Common myeloid progenitor, CD34-positive (primary cell): Measurements from ENCODE around the gene OXTR.
"Not testable (repeated sequence)": the region's sequence is repeated elsewhere in the genome, so short reads cannot be mapped to it uniquely, and the experiment has no call there.

Experiments
- CTCF ChIA-PET: fragments of 350-600 bp; sonication (Branson Sonifier 250); formaldehyde crosslinking; loops from one replicate; lab custom pipeline; 2021; ENCODE audit warnings: antibody characterized with exemption; lab: Charles Lee
- POLR2A ChIA-PET: fragments of 350-600 bp; sonication (Branson Sonifier 250); formaldehyde crosslinking; loops from one replicate; lab custom pipeline; 2021; ENCODE audit warnings: antibody characterized with exemption; lab: Charles Lee
- DNase-seq, 3 donors: peaks; one replicate each; pipeline versions ENCODE4 v3.0.0 to v3.0.0-alpha.2; 2013
- H3K27ac ChIP-seq, 2 experiments: 1 replicate in 1 of 2; 2 replicates in 1 of 2; pipeline ENCODE4 v1.7.0; 2013; ENCODE audit warnings: inconsistent platforms in 2 of 2, low read length in 2 of 2, mild to moderate bottlenecking in 2 of 2, low read depth in 1 of 2, moderate library complexity in 1 of 2; ENCODE audit not compliant: severe bottlenecking in 2 of 2, insufficient read depth in 1 of 2, poor library complexity in 1 of 2
- H3K27me3 ChIP-seq, 5 experiments: replicated peaks in 2 of 5; 1 replicate in 3 of 5; 2 replicates in 2 of 5; pipeline versions ENCODE4 v1.6.1 to v1.7.0; 2013; ENCODE audit warnings: low read length in 4 of 5, mild to moderate bottlenecking in 2 of 5, moderate library complexity in 2 of 5, inconsistent platforms in 1 of 5; ENCODE audit not compliant: insufficient read depth in 5 of 5, control insufficient read depth in 4 of 5
- H3K36me3 ChIP-seq, 4 experiments: 1 replicate in 2 of 4; 2 replicates in 2 of 4; pipeline versions ENCODE4 v1.6.1 to v1.7.0; 2013; ENCODE audit warnings: low read length in 3 of 4, control low read depth in 1 of 4, mild to moderate bottlenecking in 1 of 4; ENCODE audit not compliant: control insufficient read depth in 4 of 4, insufficient read depth in 4 of 4
- H3K4me1 ChIP-seq, 4 experiments: 1 replicate in 3 of 4; 2 replicates in 1 of 4; pipeline versions ENCODE4 v1.6.1 to v1.7.1; 2013; ENCODE audit warnings: low read length in 3 of 4, mild to moderate bottlenecking in 3 of 4, control low read depth in 1 of 4, inconsistent platforms in 1 of 4, moderate library complexity in 1 of 4; ENCODE audit not compliant: control insufficient read depth in 4 of 4, insufficient read depth in 4 of 4; ENCODE audit errors: control extremely low read depth in 1 of 4
- H3K4me3 ChIP-seq, 7 experiments: 1 replicate in 4 of 7; 2 replicates in 3 of 7; pipeline versions ENCODE4 v1.5.1 to v1.7.0; 2013; ENCODE audit warnings: mild to moderate bottlenecking in 7 of 7, low read length in 6 of 7, moderate library complexity in 6 of 7, inconsistent platforms in 2 of 7, low read depth in 2 of 7, control low read depth in 1 of 7; ENCODE audit not compliant: insufficient read depth in 4 of 7, control insufficient read depth in 1 of 7; ENCODE audit errors: extremely low read depth in 1 of 7
- H3K9me3 ChIP-seq, 5 experiments: 1 replicate in 4 of 5; 2 replicates in 1 of 5; pipeline versions ENCODE4 v1.6.1 to v1.7.1; 2013; ENCODE audit warnings: low read length in 4 of 5, mild to moderate bottlenecking in 2 of 5, inconsistent platforms in 1 of 5, low read depth in 1 of 5, moderate library complexity in 1 of 5; ENCODE audit not compliant: control insufficient read depth in 4 of 5, insufficient read depth in 2 of 5; ENCODE audit errors: control extremely low read depth in 1 of 5
- WGBS: methylation state at CpG from one replicate; pipeline ENCODE4 v1.1.5; 2013; ENCODE audit not compliant: insufficient coverage; 5-methylcytosine and 5-hydroxymethylcytosine counted together

OXTR gene

DNA sequence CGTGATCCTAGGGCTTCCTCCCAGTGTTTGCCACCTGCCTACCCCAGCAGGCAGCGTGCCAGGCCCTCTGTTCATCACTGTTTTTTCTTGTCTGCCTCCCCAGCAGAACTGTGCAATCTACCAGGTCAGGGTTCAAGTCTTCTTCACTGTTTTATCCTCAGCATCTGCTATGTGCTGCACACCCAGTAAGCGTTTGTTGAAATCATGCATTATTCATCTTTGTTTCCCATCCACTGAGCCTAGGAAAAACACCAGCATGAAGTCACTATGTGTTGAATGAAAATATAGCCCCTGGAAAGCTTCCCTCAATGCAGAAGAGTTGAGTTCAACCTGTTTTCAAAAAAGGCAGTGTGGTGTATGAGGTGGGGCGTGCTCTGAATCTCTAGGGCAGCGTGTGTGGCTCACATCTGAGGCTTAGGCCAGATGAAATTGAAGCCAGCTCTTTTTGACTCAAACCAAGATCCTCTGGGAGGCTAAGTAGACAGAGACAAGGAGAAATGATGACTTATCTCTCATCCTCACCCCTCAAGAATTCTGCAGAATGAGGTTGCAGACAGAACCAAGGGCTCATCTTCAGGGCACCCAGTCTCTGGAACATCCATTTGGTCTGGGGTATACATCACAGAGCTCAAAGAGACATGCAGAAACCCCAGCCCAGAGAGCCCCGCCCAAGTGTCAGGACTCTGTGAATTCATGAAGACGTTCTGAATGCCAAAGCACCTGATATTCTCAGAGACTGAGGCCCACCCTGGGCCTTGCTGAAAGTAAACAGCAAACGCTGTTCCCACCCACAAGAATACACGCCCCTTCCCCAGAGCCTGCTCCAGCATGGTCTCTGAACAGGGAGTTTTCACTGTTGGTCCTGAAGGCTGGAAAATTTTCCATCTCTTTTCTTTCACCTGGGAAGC, 41.6 kb downstream of the OXTR start:
- no peak overlapping the region for H3K4me3 ChIP-seq
- H3K36me3 ChIP-seq: no peaks in the 10 kb centered on the region
- DNase-seq: no peak
- ChIA-PET CTCF (no interaction called here), POLR2A (no interaction called here)
- peaks cover 0 to 7% (median 0%) of the 10 kb centered on the region in 5 experiments for H3K9me3 ChIP-seq
- H3K27ac ChIP-seq: no peak overlapping the region
- no peaks in the 10 kb centered on the region for H3K4me1 ChIP-seq
- H3K27me3 ChIP-seq: no peaks in the 10 kb centered on the region
- whole genome bisulfite sequencing: 94% methylated on average over 9 of the region's 9 CpGs

DNA sequence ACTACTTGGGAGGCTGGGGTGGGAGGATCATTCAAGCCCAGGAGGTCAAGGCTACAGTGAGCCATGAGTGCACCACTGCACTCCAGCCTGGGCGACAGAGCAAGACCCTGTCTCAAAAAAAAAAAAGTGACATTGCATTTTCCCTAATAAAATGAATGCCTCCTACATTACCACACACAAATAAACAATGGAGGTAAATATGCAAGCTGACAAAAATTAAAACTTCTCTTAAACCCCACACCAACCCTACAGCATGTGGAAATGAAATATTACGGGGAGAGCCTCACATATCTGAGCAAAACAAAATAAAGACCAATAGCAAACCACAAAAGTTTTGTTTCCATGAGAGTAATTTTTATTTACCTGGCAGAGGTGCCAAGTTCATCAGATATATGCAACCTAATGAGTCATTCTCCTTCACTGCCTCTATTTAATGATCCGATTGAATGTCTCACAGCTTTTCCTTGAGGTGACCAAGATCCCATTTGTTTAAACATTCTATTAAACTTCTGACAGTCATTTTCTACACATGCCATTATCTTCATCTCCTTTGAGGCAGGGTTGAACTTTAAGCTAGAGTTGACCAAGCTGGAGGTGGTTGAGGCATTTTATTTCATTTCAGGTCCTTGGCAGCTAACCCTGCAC, 45.2 kb downstream of the OXTR start:
- ChIA-PET POLR2A (no interaction called here), CTCF (interaction anchor here (0.6 kb wide), 1 partner anchor 48 kb away, joined by 5 read pairs; no protein-coding TSS in a partner anchor)
- Histone ChIP-seq H3K27ac (no peak overlapping the region), H3K4me3 (no peak overlapping the region), H3K36me3 (no peaks in the 10 kb centered on the region), H3K27me3 (no peaks in the 10 kb centered on the region), H3K9me3 (peaks cover 0 to 10% (median 0%) of the 10 kb centered on the region in 5 experiments), H3K4me1 (no peaks in the 10 kb centered on the region)
- 100% methylated on average over 3 of the region's 3 CpGs for WGBS
- DNase-seq: no peak

DNA sequence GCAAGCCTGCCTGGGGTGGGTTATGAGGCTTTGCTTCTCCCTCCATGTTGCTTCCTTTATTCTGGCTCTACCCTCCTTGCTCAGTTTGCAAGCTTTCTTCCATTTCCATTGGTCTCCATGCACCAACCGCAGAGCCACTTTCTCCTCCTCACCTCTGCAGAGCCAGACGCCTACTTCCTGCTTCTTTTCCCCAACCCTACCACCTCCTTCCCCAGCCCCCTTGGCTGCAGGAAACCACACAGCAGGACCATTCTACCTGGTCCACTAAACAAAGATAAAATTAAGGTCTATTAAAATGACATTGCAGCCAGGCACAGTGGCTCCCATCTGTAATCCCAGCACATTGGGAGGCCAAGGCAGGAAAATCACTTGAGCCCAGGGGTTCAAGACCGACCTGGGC, 45.8 kb downstream of the OXTR start:
- no peak for DNase-seq
- WGBS: 48% methylated on average over 2 of the region's 3 CpGs
- Histone ChIP-seq H3K4me1 (no peaks in the 10 kb centered on the region), H3K4me3 (no peak overlapping the region), H3K36me3 (no peaks in the 10 kb centered on the region), H3K27me3 (no peaks in the 10 kb centered on the region), H3K9me3 (peaks cover 0 to 10% (median 0%) of the 10 kb centered on the region in 5 experiments), H3K27ac (no peak overlapping the region)
- CTCF ChIA-PET: no interaction called here
- POLR2A ChIA-PET: no interaction called here

DNA sequence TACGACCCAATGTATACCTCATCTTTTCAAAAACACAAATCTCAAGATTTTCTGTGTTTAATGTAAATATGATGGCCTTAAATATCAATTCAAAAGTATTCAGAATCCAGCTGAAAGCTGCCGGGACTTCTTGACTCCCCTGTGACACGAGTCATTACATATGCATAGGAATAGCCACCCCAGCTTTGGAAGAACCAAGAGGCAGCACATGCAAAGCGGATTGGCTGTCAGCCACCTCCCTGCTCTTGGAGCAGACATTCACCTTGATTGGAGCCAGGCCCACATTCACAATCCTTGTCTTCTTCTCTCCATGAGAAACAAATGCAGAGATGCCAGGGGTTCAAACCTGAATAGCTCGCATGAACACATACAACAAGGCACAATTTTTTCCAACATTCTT, 46.6 kb downstream of the OXTR start:
- H3K4me3 ChIP-seq: no peak overlapping the region
- H3K27me3 ChIP-seq: no peaks in the 10 kb centered on the region
- H3K4me1 ChIP-seq: no peaks in the 10 kb centered on the region
- H3K9me3 ChIP-seq: peaks cover 0 to 10% (median 0%) of the 10 kb centered on the region in 5 experiments
- DNase-seq: no peak
- CTCF ChIA-PET: no interaction called here
- H3K36me3 ChIP-seq: no peaks in the 10 kb centered on the region
- no peak overlapping the region for H3K27ac ChIP-seq
- POLR2A ChIA-PET: no interaction called here
- WGBS: 87% methylated on average over 4 of the region's 5 CpGs

DNA sequence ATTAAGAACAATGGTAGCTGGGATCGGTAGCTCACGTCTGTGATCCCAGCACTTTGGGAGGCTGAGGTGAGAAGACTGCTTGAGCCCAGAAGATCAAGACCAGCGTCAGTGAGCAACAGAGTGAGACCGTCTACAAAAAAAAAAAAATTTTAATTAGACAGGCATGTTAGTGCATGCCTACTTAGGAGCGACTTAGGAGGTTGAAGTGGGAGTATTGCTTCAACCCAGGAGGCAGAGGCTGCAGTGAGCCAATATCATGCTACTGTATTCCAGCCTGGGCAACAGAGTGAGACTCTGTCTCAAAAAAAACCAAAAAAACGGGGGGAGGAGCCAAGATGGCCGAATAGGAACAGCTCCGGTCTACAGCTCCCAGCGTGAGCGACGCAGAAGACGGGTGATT, 53.7 kb downstream of the OXTR start:
- H3K4me1 ChIP-seq, H3K9me3 ChIP-seq, H3K27ac ChIP-seq, H3K36me3 ChIP-seq, DNase-seq, H3K4me3 ChIP-seq, CTCF ChIA-PET, POLR2A ChIA-PET, H3K27me3 ChIP-seq: not testable (repeated sequence)
- WGBS: 99% methylated on average over 5 of the region's 12 CpGs

DNA sequence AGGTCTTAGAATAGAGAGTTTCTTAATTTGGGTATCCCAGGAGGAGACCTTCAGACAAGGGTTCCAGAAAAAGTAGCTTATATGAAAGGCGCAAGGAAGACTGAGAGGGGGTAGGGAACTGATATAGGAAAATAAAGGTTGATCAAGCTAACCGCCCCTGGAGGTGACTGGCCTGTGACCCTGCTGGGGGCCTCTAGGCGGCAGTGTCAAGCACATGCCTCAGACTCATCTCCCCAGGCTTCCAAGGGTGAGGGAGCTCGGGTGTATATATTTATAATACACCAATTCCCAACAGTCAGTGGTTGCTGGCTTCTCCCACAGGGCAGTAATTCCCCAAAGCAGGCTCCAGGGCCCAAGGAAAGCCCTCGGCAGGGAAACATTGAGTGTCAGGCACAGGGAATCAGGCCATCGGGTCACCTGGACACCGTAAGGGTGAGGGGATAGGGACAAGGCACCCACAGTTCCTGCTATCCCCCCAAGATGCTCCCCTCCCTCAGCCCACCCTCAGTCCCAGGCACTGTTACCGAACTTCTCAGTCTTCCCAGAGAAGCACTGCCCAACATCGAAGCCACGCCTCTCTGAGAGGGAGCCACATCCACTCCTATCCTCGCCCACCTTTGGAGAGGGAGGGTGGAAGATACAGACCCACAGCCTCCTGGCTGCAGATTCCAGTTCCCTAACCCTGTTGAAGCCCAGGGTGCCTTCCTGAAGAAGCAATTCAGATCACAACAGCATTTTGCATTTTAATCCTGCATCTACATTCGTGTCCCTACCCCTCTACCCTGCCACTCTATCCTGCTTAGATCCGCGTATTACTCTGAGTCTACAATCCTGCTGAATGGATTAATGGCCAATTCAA, 55.3 kb downstream of the OXTR start:
- H3K27ac ChIP-seq: no peak overlapping the region
- H3K27me3 ChIP-seq: peaks cover 0 to 4% (median 0%) of the 10 kb centered on the region in 5 experiments
- no peaks in the 10 kb centered on the region for H3K4me1 ChIP-seq
- DNase-seq: no peak
- ChIA-PET POLR2A (no interaction called here), CTCF (no interaction called here)
- H3K36me3 ChIP-seq: no peaks in the 10 kb centered on the region
- H3K4me3 ChIP-seq: no peak overlapping the region
- H3K9me3 ChIP-seq: peaks cover 0 to 2% (median 0%) of the 10 kb centered on the region in 5 experiments
- WGBS: 86% methylated on average over 8 of the region's 14 CpGs
